Measurements from ENCODE around the gene RHBDD1.
"Not testable (repeated sequence)": the region's sequence is repeated elsewhere in the genome, so short reads cannot be mapped to it uniquely, and the experiment has no call there.

- not testable (repeated sequence) for TF ChIP-seq POLR2A (IDR thresholded peaks at IDR 0.05; ENCODE audit: low read length); GATA1 (IDR thresholded peaks at IDR 0.05; ENCODE audit: low read depth, low read length)
Measured at GRCh38 chr2:226843001-226843400, 7.1 kb downstream of the RHBDD1 start.

All from erythroblast (primary cell).